Measurements from ENCODE around the gene GMDS. TPM values are rescaled to one million over a fixed set of nuclear protein-coding genes. Genes with fewer than 3 reads are reported as not detected.
"Not testable (repeated sequence)": the region's sequence is repeated elsewhere in the genome, so short reads cannot be mapped to it uniquely, and the experiment has no call there.

GMDS gene
- total and polyA plus RNA-seq, 2 donors (not counting 1 experiment from before 2014, with no cell fraction given) = 12.7 to 34.5 TPM

- not testable (repeated sequence) for H3K27me3 ChIP-seq (ENCODE audit: control insufficient read depth, insufficient read depth, low read length); H3K9ac ChIP-seq (ENCODE audit: insufficient read depth, low read length); H3K9me3 ChIP-seq (ENCODE audit: control insufficient read depth, insufficient read depth, low read depth, low read length); H2AFZ ChIP-seq (ENCODE audit: low read length); H3K79me2 ChIP-seq (ENCODE audit: control insufficient read depth, insufficient read depth, low read length); H3K4me3 ChIP-seq (replicated peaks in 1 of 4; ENCODE audit: control extremely low read depth in 1 of 4, insufficient read depth in 1 of 4, low read depth in 3 of 4, low read length in 4 of 4); H3K4me2 ChIP-seq (ENCODE audit: extremely low read depth, insufficient read depth, low read length); H3K27ac ChIP-seq (ENCODE audit: insufficient read depth, low read length); H3K4me1 ChIP-seq (ENCODE audit: control insufficient read depth, extremely low read depth, insufficient read depth, low read length); H4K20me1 ChIP-seq (ENCODE audit: control insufficient read depth, extremely low read depth, insufficient read depth, low read length); H3K36me3 ChIP-seq (ENCODE audit: control insufficient read depth, insufficient read depth, low read length)
- peak in 1 of 2 donors; percentile 42 for DNase-seq (ENCODE audit: low read depth in 2 of 2)
Measured at GRCh38 chr6:1690656-1691055, 554.7 kb downstream of the GMDS start.

GRCh38 chr6:1689141-1689540 is 556.3 kb downstream of the GMDS start:
- H3K9ac ChIP-seq (ENCODE audit: insufficient read depth, low read length) = no peak overlapping the region
- no peak for TF ChIP-seq EZH2 (IDR thresholded peaks at IDR 0.05; ENCODE audit: low read length, missing control alignments)
- TF ChIP-seq, protein P1, sequence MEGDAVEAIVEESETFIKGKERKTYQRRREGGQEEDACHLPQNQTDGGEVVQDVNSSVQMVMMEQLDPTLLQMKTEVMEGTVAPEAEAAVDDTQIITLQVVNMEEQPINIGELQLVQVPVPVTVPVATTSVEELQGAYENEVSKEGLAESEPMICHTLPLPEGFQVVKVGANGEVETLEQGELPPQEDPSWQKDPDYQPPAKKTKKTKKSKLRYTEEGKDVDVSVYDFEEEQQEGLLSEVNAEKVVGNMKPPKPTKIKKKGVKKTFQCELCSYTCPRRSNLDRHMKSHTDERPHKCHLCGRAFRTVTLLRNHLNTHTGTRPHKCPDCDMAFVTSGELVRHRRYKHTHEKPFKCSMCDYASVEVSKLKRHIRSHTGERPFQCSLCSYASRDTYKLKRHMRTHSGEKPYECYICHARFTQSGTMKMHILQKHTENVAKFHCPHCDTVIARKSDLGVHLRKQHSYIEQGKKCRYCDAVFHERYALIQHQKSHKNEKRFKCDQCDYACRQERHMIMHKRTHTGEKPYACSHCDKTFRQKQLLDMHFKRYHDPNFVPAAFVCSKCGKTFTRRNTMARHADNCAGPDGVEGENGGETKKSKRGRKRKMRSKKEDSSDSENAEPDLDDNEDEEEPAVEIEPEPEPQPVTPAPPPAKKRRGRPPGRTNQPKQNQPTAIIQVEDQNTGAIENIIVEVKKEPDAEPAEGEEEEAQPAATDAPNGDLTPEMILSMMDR (conservative IDR thresholded peaks at IDR 0.05 in 1 of 2, IDR thresholded peaks at IDR 0.05 in 1 of 2; ENCODE audit: low read depth in 1 of 2, low read length in 2 of 2) = no peak
- no peaks in the 10 kb centered on the region for H3K27me3 ChIP-seq (ENCODE audit: control insufficient read depth, insufficient read depth, low read length)
- H3K9me3 ChIP-seq (ENCODE audit: control insufficient read depth, insufficient read depth, low read depth, low read length) = no peaks in the 10 kb centered on the region
- no peaks in the 10 kb centered on the region for H4K20me1 ChIP-seq (ENCODE audit: control insufficient read depth, extremely low read depth, insufficient read depth, low read length)
- no peak for DNase-seq (ENCODE audit: low read depth in 2 of 2)
- H2AFZ ChIP-seq (ENCODE audit: low read length) = no peak overlapping the region
- H3K4me1 ChIP-seq (ENCODE audit: control insufficient read depth, extremely low read depth, insufficient read depth, low read length) = peaks cover 8% of the 10 kb centered on the region
- no peak overlapping the region for H3K27ac ChIP-seq (ENCODE audit: insufficient read depth, low read length)
- no peak overlapping the region for H3K4me3 ChIP-seq (replicated peaks in 1 of 4; ENCODE audit: control extremely low read depth in 1 of 4, insufficient read depth in 1 of 4, low read depth in 3 of 4, low read length in 4 of 4)
- no peak overlapping the region for H3K4me2 ChIP-seq (ENCODE audit: extremely low read depth, insufficient read depth, low read length)
- no peaks in the 10 kb centered on the region for H3K79me2 ChIP-seq (ENCODE audit: control insufficient read depth, insufficient read depth, low read length)
- no peaks in the 10 kb centered on the region for H3K36me3 ChIP-seq (ENCODE audit: control insufficient read depth, insufficient read depth, low read length)

DNA sequence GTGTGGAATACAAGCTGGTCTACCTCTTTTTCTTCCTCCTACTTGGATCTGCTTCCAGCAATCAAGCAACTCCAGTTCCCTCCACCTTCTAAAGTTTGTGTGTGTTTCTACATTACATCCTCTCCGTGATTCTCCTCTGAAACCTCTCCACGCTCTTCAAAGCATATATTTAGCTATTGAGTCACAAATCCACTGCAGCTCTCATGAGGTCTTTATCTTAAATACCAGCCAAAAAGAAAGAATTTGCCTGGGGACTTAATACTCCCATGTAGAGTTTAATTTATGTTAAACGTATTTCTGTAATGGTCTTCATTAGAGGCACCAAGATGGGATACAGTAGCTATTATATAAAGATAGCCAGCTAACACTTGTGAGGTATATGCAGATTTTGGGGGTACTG is 557.0 kb downstream of the GMDS start:
- no peak overlapping the region for H2AFZ ChIP-seq (ENCODE audit: low read length)
- no peaks in the 10 kb centered on the region for H3K9me3 ChIP-seq (ENCODE audit: control insufficient read depth, insufficient read depth, low read depth, low read length)
- H3K36me3 ChIP-seq (ENCODE audit: control insufficient read depth, insufficient read depth, low read length) = no peaks in the 10 kb centered on the region
- no peak overlapping the region for H3K27ac ChIP-seq (ENCODE audit: insufficient read depth, low read length)
- no peak overlapping the region for H3K9ac ChIP-seq (ENCODE audit: insufficient read depth, low read length)
- H3K79me2 ChIP-seq (ENCODE audit: control insufficient read depth, insufficient read depth, low read length) = no peaks in the 10 kb centered on the region
- H3K4me2 ChIP-seq (ENCODE audit: extremely low read depth, insufficient read depth, low read length) = no peak overlapping the region
- H3K27me3 ChIP-seq (ENCODE audit: control insufficient read depth, insufficient read depth, low read length) = no peaks in the 10 kb centered on the region
- H4K20me1 ChIP-seq (ENCODE audit: control insufficient read depth, extremely low read depth, insufficient read depth, low read length) = no peaks in the 10 kb centered on the region
- peaks cover 8% of the 10 kb centered on the region for H3K4me1 ChIP-seq (ENCODE audit: control insufficient read depth, extremely low read depth, insufficient read depth, low read length)
- no peak overlapping the region for H3K4me3 ChIP-seq (replicated peaks in 1 of 4; ENCODE audit: control extremely low read depth in 1 of 4, insufficient read depth in 1 of 4, low read depth in 3 of 4, low read length in 4 of 4)
- DNase-seq (ENCODE audit: low read depth in 2 of 2) = no peak
- TF ChIP-seq, protein P1 (conservative IDR thresholded peaks at IDR 0.05 in 1 of 2, IDR thresholded peaks at IDR 0.05 in 1 of 2; ENCODE audit: low read depth in 1 of 2, low read length in 2 of 2) = no peak
- no peak for TF ChIP-seq EZH2 (IDR thresholded peaks at IDR 0.05; ENCODE audit: low read length, missing control alignments)

Data from fibroblast of lung (primary cell).